CD4-positive, alpha-beta T cell treated with Interleukin-6 for 4 hours (primary cell): ENCODE measurements around the gene GALNT2.

ENCODE experiments used
- DNase-seq: peaks from one replicate; pipeline ENCODE4 v3.0.0-alpha.2; 2020; ENCODE audit warnings: mixed read lengths

The GALNT2 gene

DNA sequence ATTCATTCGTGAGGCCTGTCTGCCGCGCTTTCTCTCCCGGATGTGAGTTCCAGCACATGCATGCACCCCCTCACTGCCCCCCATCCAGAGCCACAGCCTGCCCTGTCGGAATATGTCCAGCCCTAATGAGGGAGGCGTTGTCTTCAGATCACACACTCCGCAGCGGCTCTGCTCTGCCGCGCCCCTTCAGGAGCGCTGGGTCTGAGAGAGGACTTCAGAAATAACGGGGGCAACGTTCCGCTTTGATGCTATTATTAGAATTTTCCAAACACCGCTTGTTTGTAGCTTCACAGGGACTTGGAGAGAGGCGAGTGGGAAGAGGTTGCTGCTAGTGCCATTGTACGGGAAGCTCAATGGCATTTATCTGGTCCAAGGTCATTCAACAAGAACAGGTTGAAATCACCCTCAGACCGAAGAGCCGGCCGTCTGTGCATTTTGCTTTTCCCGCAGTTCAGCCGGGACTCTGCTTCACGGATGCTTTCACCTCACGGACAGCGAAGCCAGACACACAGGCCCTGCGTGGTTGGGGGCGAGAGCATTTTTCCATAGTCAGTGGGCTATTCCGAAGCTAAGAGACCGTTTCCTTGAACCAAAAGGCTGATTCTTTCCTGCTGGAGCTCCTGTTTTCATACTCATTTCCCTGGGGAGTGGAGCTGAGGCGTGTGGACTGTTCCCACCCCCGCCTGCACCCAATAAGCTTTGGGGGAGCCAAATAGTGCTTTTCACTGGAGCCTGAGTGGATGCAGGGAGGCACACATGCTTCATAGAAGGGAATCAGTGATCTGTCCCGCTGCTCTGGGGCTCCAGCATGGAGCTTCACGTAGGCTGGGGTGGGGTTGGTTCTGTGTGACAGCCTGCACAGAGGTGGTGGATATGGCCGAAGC, 69.7 kb downstream of the GALNT2 start:
- no peak for DNase-seq

DNA sequence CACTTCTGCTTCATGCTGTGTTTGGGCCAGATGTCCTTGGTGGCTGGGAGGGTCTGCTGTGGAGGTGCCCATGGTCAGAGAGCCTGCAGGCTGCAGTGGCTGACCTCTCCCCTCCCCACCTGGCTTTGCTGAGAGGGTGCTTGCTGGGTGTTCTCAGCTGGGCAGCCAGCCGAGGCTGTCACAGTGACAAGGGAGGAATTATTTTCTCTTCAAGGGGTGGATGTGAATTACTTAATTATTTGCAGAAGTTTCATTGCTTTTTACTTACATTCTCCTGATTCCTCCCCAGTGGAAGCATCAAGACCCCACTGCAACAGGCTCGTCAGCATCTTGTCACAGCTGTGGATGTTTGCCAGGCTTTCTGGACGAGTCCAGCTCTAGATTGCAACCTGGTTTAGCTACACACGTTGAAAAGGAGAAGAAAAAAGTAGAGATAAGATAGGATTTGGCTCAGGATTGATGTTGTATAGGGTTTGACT, 70.3 kb downstream of the GALNT2 start:
- no peak for DNase-seq

DNA sequence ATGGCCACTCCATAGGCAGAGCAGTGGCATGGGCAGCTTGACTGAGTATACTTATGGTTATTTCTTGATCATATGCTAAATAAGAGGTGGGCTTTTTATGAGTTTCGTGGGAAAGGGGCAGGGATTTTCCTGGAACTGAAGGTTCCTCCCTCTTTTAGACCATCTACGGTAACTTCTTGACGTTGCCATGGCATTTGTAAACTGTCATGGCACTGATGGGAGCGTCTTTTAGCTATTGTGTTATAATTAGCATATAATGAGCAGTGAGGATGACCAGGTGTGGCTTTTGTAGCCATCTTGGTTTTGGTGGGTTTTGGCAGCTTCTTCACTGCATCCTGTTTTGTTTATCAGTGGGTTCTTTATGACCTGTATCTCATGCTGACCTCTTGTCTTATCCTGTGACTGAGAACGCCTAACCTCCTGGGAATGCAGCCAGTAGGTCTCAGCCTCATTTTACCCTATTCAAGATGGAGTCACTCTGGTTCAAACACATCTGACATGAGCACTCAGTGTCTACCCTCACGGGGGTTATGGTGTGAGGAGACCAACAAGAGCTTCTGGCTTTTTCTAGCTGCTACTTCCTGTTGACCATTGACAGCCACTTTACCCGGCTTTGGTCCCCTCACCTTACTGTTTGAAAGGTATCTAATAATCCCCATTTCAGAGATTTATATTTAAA, 71.7 kb downstream of the GALNT2 start:
- DNase-seq = no peak

DNA sequence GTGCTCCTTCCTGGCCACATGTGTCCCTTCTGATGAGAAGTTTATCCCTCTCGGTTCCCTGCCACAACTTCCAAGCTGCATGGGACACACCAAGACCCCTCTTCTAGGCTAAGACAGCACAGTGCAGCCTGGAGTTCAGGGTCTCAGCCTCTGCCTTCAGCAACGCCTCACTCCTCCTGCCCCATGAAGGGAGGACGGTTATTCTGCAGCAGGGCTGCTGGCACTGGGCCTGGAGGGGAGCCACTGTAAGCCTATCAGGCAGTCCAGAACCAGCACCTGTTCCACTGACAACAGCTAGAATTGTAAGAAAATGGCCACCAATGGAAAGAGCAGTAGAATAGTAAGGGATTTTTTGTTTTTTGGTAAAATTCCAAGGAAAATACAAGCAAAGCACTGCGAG, 72.3 kb downstream of the GALNT2 start:
- no peak for DNase-seq

DNA sequence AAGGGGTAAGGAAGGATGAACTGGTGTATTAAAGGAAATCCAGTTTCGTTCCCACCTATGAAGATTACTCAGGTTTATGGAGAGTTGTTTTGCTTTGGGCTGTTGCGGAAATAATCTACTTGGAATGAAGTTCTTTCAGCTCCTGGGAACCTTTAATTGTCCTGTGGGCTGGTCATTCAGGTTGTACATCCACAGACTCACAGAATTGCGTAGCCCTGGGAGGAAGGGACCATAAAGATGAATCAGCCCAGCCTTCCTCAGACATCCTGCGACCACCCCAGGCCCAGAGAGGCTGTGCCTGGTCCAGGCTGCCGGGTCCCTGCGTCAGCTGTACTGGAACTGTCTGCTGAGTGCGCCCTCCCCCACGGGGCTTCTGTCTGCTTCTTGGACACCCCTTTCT, 72.7 kb downstream of the GALNT2 start:
- DNase-seq = no peak

DNA sequence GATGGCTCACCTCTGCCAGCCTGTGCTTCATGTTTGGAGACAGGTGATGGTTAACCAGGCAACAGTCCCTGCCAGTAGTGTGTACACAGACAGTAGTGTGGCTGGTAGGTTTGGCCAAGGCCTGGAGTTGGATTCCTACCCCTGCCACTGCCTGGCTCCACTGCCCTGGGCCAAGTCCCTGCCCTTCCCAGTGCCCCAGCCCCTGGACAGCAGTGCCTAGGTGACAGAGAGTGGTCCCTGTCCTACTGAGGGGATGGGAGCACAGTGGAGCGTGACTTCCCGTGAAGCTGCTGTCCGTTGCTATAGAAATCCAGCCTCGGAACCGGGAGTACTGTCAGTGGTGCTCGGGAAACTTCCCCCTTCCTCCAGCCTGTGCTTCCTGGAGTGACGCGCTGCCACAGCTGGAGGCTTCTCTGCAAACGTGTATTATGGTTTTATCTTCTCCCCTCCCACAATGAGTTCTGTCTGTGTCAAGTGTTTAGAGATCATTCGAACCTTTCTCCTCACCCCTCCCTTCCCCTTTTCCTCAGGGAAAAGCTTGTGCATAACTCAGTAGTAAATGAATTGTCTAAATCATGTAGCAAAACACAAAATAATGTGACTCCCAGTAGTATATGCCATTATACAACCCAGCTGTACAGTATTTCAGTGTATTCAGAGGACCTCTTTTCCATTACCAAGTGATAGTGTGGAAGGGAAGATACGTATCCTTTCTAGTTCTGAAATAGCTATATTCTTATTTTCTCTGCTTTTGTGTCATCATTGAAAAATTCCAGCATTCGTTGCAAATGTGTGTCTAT, 73.4 kb downstream of the GALNT2 start:
- DNase-seq = no peak

DNA sequence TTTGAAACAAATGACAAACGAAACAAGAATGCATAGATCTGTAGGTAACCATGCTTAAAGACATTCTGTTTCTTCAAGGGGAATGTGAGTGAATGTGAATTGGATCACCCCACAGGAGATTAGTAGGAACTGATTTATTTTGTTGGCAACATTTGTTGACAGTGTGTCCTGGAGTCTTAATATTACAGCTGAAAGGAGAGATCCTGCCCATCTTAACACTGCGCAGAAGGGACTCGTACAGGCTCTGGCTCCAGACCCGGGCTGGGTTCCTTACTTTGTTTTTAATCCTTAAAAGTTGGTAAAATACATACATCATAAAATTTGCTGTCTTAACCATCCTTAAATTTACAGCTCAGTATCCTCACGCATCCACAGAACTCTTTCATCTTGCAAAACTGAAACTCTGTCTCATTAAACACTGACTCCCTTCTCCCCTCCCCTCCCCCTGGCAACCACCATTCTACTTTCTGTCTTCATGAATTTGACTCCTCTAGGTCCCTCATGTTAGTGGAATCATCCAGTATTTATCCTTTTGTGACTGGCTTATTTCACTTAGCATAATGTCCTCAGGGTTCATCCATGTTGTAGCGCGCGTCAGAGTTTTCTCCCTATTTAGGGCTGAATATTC, 74.1 kb downstream of the GALNT2 start:
- no peak for DNase-seq

DNA sequence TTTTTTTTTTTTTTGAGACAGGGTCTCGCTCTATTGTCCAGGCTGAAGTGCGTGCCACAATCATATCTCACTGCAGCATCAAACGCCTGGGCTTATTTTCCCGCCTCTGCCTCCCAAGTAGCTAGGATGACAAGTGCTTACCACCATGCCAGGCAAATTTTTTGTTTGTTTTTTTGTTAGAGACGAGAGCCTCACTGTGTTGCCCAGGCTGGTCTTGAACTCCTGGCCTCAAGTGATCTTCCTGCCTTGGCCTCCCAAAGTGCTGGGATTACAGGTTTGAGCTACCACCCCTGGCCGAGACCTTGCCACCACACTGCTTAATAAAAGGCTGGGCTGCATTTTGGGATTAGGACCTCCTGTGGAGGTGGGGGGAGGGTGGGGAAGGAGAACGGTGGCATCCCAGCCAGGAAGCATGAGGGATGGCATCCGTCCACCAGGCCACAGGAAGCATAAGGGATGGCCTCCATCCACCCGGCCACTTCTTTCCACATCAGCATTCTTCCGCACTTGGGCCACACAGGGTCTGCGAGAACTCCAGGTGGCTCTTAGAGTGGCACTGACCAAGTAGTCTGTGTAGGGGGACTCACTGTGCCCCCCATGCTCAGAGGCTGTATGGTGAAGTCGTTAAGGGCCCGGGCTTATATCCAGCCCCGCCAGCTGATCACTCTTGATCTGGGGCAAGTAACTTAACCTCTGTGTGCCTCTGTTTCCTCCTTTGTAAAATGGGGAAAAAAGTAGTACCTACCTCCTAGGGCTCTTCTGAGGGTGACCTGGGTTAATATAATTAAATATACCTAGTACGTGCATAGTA, 75.0 kb downstream of the GALNT2 start:
- DNase-seq = no peak

DNA sequence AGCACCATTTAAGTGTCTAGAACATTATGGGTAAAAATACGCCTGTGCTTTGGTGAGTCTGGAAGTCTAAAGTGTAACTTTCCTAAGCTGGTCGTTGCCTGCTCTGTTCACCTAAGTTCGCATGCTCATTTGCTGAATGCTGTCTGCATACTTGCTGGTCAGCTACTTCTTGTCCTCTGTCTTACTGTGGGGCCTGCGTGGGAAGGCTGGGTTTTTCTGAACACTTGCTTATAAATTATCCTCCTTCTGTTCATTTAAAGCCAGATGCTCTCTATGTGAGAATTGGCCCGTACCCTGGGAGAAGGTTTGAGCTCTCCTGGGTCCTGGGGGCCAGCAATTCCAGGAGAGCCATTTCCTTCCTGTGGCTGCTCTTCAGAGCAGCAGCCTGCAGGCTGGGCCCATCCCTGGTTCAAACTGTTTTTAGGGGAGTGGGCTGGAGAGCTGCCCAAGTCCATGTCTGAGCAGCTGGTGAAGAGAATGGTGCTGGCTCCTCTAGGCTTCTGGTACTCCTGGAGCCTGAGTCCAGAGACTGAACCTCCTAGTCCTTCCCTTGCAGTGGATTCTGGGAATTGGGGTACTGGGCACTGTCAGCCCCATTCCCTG, 75.7 kb downstream of the GALNT2 start:
- no peak for DNase-seq

DNA sequence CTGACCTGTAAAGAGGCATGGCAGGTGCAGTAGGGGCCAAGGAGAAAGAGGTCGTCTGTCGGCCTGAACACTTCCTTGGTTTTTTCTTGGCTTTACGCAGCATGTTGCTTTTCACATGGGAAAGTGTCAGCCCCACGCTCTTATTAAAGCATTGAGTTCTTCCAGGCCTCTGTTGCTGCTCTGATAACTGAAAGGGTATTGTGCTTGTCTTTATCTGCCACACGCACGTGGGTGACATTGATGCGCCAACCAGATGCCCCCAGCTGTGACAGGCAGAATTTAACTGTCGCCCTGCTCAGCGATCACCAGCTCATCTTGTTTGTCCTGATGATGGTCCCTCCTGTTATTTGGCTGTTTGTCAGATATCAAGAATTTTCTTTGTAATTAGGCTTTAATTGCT, 76.5 kb downstream of the GALNT2 start:
- no peak for DNase-seq

DNA sequence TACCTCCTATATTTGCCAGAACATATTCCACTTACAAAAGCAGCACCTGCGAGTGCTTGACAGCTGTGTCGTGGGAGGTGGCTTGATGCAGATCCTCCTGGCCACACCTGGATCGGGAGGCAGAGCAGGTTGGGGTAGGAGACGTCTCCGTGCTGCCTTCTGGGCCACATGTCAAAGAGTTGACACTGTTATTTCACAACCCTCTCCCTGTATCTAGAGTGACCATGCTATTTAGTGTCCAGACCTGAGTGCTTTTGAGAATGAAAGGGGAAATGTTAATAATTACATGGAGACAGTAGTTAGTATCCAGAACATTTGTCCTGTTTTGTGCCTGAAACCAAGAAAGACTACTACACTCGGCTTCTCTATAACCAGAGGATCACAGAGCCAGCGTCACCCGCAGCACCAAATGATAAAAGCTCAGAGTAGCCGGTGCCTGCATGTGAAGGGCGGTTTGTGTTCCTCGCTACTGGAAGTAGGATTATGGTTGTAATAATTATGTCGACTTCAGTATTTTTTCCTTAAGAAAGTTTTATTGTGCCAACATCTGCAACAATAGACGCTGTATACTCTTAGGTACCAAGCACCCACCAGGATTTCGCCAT, 77.1 kb downstream of the GALNT2 start:
- DNase-seq = no peak

DNA sequence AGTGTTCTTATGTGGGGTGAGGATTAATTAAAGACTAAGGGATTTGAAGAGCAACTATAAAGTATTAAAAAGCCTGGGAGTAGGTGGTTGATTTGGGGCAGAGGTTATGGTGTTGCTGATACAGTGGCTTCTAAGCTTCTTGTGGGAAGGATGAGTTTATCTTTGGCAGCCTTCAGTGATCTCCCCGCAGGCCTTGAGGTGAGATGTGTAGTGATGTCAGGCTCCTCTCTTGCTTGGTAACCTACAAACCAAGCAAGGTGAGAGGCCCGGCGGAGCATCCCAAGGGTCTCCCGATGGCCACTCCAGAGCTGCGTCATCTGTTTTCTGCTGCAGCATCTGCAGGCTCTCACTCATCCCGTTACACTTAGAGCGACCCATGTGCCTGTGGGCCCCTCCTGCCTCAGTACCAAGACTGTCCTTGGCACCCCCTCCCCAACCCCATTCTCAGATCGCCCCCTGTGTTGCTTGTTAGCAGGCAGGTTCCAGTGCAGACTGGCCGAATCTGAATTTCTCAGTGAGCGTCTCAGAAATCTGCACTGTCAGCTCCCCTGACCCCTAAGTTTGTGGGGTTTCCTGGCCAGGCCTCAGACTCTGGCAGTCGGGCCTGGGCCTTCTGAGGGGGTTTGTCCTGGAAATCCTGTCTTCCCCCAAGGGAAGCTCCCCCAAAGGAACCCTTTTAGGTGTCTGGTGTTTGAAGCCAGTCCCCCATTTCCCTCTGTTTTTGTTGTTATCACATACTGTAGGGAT, 77.9 kb downstream of the GALNT2 start:
- no peak for DNase-seq

DNA sequence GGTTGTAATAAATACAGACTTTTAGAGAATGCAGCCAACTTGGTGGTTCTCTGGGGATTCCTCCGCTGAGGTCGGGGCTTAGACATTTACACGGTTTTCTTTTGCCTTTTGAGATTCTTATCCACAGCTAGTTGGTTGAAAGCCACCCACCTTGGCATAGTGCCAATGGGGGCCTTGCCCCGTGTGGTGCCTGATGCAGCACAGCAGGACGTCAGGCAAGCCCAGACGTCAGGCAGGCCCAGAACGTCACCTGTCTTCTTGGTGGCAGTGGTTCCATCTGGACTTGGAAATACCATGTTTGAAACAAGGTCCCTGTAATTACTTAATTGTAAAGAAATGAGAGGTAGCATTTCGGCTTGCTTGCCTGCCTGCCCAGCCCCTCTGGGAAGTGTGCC, 78.5 kb downstream of the GALNT2 start:
- DNase-seq = no peak

DNA sequence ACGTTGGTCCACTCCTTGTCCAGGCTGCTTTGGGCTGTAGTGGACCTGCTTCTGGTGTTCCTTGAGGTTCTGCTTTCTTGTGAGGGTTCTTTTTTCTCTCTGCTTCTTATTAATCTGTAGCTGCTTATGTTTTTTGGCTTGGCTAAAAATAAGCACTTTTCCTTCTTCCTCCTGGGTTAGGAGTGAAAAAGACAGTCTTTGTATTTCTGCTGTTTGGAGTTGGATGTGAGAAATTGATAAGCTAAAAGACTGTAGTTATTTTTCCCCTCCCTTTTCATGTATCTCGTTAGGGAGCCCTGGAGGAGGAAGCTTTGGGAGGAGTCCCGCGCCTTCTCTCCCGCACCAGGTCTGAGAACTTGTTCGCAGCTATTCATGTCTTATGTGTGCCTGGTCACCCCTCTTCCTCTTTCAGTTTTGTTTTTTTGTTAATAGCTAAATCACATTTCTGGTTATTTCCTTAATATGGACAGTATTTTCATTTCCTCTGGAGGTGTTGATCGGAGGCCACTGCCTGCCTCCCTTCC, 79.0 kb downstream of the GALNT2 start:
- no peak for DNase-seq

DNA sequence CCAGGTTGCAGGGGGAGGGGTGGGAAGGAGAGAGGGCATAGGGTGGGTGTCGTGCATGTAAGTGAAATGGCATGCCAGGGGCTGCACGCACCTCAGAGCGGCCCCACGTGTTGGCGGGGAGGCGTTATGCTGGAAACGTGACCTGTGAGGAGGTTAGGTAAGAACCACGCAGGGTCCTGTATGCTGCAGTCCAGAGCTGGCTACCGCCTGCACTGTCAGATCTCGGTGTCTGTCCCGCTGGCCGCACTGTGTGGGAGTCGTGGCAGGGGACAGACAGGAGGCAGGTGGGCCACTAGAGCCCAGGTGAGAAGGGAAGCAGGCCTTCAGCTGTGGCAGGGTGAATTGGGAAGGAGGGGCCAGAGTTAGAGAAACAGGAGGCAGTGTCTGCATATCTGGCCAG, 79.7 kb downstream of the GALNT2 start:
- DNase-seq = no peak

DNA sequence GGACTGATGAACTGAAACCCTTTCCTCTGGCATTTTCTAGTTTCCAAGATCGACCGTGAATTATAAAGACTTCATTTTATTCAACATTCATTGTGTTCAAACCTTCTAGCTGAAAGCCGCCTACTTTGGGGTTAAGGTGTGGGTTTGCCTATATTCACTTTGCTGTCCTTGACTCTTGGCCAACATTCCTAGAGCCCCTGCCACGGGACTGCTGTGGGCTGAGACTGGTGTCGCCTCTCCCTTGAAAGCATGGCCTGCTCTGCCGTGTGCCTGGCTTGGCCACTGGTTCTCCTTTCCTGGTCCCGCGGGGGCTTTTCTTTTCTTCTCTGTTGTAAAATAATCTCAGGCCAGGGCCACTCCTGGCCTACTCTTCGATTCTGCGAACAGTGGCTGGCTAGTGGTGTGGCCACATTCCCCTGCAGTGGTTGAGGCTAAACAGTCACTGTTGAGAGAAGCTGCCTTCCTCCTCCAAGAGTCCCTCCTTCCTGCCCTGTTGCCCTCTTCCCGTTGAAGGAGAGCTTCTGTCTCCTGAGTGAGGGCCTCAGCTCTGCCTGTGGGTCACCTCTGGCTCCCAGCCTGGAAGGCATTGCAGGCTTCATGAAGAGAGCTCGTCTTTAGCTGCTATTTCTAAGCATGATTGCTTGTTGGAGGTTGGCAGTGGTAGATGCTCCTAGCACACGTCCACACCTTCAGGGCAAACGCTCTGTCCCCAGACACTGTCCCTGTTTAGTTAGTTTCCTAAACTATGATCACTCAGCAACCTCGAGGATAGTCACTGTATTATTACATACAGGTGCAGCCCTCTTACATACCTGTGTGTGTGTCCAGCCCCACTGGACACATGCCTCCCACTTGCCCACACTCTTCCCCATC, 80.5 kb downstream of the GALNT2 start:
- DNase-seq = no peak

DNA sequence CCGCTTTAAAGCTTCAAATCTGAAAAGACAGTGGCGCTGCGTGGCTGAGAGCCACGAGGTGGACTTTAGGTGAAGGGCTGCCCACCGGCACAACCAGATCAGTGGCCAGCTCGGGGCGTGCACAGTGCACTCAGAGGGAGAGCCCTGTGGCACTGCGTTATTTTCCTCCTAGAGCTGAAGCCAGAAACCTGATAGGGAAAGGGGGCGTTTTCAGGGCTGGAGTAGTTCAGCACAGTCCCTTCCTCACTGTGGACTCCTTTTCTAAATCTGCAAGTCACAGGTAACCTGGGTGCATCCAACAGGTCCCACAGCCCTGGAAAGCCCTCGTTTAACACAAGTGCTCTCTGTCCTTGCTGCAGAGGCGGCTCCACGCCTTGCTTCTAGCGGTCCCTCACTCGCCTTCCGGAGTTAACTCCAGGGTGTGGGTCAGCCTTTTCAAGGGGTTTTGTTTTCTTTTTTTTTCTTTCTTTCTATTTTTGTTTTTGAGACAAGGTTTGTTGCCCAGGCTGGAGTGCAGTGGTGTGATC, 81.2 kb downstream of the GALNT2 start:
- DNase-seq = no peak

DNA sequence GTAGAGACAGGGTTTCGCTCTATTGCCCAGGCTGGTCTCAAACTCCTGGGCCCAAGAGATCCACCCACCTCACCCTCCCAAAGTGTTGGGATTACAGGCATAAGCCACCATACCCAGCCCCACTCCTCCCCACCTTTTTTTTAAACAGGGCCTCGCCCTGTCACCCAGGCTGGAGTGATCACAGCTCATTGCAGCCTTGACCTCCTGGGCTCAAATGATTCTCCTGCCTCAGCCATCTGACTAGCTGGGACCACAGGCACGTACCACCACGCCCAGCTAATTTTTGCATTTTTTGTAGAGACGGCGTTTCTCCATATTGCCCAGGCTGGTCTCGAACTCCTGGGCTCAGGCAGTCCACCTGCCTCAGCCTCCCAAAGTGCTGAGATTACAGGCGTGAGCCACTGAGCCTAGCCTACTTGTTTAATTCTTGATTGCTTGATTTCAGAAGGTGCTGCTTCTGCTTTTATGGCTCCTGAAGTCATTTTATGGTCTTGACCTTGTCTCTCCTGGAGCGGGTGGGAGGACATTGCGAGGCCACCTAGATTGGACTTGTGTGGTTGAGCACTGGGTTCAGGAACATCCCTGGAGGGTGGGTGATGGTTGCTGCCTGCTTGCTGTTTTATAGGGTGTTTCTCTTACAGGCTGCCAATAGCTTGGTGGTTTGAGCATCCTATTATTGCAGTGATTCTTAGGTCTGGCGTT, 81.9 kb downstream of the GALNT2 start:
- DNase-seq = no peak
